PC-9 (cell line): ENCODE results near the gene ANKRD26. TPM values are rescaled to one million over a fixed set of nuclear protein-coding genes. Genes with fewer than 3 reads are reported as not detected.

Experiments
- BruUV-seq: library from RNA; stranded (reverse); fragments of 400-500 nt; replicated peaks from 2 replicates; lab custom pipeline; 2021; lab: Mats Ljungman, UMichigan
- CTCF ChIA-PET: fragments of 300-600 bp; sonication (Branson Sonifier 250); formaldehyde crosslinking; loops from one replicate; lab custom pipeline; 2022; ENCODE audit warnings: antibody characterized with exemption; lab: Charles Lee
- POLR2A ChIA-PET: fragments of 300-600 bp; sonication (Branson Sonifier 250); formaldehyde crosslinking; loops from one replicate; lab custom pipeline; 2022; ENCODE audit warnings: antibody characterized with exemption; ENCODE audit not compliant: unreplicated experiment; lab: Charles Lee
- DNase-seq, 2 experiments: peaks; one replicate each; pipeline versions ENCODE4 v3.0.0 to v3.0.0-alpha.2; 2015 to 2022; ENCODE audit warnings: mixed read lengths in 1 of 2
- H2AFZ ChIP-seq: fragments of 200-600 bp; sonication (generic); 2 replicates; pipeline ENCODE4 v1.8.1; 2017; ENCODE audit warnings: antibody characterized with exemption
- H3F3A ChIP-seq: fragments of 200-600 bp; sonication (generic); 2 replicates; pipeline ENCODE4 v1.8.1; 2017; ENCODE audit warnings: antibody characterized with exemption, mild to moderate bottlenecking, low read depth; ENCODE audit not compliant: insufficient read depth
- H3K27ac ChIP-seq: fragments of 200-600 bp; sonication (generic); 2 replicates; pipeline ENCODE4 v1.6.1; 2016; ENCODE audit warnings: mixed run types
- H3K27me3 ChIP-seq: fragments of 200-600 bp; sonication (generic); 2 replicates; pipeline ENCODE4 v1.6.1; 2016; ENCODE audit warnings: low read depth, mixed run types; ENCODE audit not compliant: insufficient read depth
- H3K36me3 ChIP-seq: fragments of 200-600 bp; sonication (generic); 2 replicates; pipeline ENCODE4 v1.6.1; 2016; ENCODE audit warnings: low read depth, mixed run types
- H3K4me1 ChIP-seq: fragments of 200-600 bp; sonication (generic); replicated peaks from 2 replicates; pipeline ENCODE4 v1.6.1; 2016; ENCODE audit warnings: mixed run types; ENCODE audit not compliant: insufficient read depth
- H3K4me2 ChIP-seq: fragments of 200-600 bp; sonication (generic); 2 replicates; pipeline ENCODE4 v1.6.1; 2017; ENCODE audit warnings: mixed run types
- H3K4me3 ChIP-seq: fragments of 200-600 bp; sonication (generic); 2 replicates; pipeline ENCODE4 v1.6.1; 2016; ENCODE audit warnings: mixed run types
- H3K79me2 ChIP-seq: fragments of 200-600 bp; sonication (generic); 2 replicates; pipeline ENCODE4 v1.6.1; 2017; ENCODE audit warnings: low read depth, mixed run types
- H3K9me2 ChIP-seq: fragments of 200-600 bp; sonication (generic); 2 replicates; pipeline ENCODE4 v1.8.1; 2017; ENCODE audit warnings: mild to moderate bottlenecking; ENCODE audit not compliant: insufficient read depth
- H3K9me3 ChIP-seq: fragments of 200-600 bp; sonication (generic); 2 replicates; pipeline ENCODE4 v1.8.1; 2016; ENCODE audit warnings: low read depth; ENCODE audit not compliant: insufficient read depth
- H4K20me1 ChIP-seq: fragments of 200-600 bp; sonication (generic); 2 replicates; pipeline ENCODE4 v1.8.1; 2017; ENCODE audit not compliant: insufficient read depth
- EZH2 ChIP-seq: fragments of 200-600 bp; sonication (generic); IDR thresholded peaks from 2 replicates; pipeline ENCODE4 v1.8.0; 2017; ENCODE audit warnings: antibody characterized with exemption, low read depth
- intact Hi-C: fragments of 100-400 bp; cut with micrococcal nuclease; formaldehyde crosslinking; loops from one replicate; pipeline ENCODE4 v1.10.0; 2022; ENCODE audit not compliant: unreplicated experiment
- total RNA-seq: library from RNA; stranded (reverse); gene quantifications from 2 replicates; pipeline ENCODE4 v1.2.3, GENCODE V29; 2021
- TF ChIP-seq, protein P1 (sequence below): fragments of 200-600 bp; sonication (generic); conservative IDR thresholded peaks from 2 replicates; pipeline ENCODE4 v1.6.1; 2017; ENCODE audit warnings: mixed run types, antibody characterized with exemption, mild to moderate bottlenecking, moderate library complexity

Gene ANKRD26
- total RNA-seq, 1 experiment from 2014 or later, result 12.9 TPM

DNA sequence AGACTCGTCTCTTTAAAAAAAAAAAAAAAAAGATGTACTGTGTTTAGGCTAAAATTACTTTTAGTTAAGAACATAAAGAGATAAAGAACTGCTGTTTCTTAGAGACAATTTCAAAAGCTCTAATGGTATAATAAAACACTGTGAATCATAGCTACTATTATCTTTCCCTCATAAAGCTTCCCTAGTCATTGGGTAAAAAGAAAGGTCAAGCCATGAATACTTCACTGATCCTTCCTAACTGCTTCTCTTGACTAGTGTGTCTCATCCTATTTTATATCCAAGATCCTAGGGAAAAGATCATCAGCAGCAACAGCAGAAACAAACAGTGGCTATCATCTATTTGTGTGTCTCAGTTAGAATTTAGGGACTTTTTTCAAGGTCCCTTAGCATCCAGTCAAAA lies 43.4 kb upstream of the ANKRD26 start:
- DNase-seq, result no peak
- H2AFZ ChIP-seq, result no peak overlapping the region
- H3K79me2 ChIP-seq, result peaks cover 9% of the 10 kb centered on the region; the same call in 1 of the 2 replicates
- H3K4me2 ChIP-seq, result no peak overlapping the region
- no peak overlapping the region for H3K27ac ChIP-seq
- intact Hi-C loops, result no loop called here
- no peaks in the 10 kb centered on the region for H3K9me2 ChIP-seq
- no peaks in the 10 kb centered on the region for H3K9me3 ChIP-seq
- no peak overlapping the region for H3K4me3 ChIP-seq
- BruUV-seq, result no TSS peak
- peaks cover 3% of the 10 kb centered on the region for H3K36me3 ChIP-seq
- ChIA-PET POLR2A (no interaction called here), CTCF (no interaction called here)
- H3K27me3 ChIP-seq, result no peaks in the 10 kb centered on the region
- no peaks in the 10 kb centered on the region for H3K4me1 ChIP-seq
- H3F3A ChIP-seq, result no peaks in the 10 kb centered on the region
- no peaks in the 10 kb centered on the region for H4K20me1 ChIP-seq
- TF ChIP-seq, protein P1, sequence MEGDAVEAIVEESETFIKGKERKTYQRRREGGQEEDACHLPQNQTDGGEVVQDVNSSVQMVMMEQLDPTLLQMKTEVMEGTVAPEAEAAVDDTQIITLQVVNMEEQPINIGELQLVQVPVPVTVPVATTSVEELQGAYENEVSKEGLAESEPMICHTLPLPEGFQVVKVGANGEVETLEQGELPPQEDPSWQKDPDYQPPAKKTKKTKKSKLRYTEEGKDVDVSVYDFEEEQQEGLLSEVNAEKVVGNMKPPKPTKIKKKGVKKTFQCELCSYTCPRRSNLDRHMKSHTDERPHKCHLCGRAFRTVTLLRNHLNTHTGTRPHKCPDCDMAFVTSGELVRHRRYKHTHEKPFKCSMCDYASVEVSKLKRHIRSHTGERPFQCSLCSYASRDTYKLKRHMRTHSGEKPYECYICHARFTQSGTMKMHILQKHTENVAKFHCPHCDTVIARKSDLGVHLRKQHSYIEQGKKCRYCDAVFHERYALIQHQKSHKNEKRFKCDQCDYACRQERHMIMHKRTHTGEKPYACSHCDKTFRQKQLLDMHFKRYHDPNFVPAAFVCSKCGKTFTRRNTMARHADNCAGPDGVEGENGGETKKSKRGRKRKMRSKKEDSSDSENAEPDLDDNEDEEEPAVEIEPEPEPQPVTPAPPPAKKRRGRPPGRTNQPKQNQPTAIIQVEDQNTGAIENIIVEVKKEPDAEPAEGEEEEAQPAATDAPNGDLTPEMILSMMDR, result no peak
- TF ChIP-seq EZH2, result no peak

DNA sequence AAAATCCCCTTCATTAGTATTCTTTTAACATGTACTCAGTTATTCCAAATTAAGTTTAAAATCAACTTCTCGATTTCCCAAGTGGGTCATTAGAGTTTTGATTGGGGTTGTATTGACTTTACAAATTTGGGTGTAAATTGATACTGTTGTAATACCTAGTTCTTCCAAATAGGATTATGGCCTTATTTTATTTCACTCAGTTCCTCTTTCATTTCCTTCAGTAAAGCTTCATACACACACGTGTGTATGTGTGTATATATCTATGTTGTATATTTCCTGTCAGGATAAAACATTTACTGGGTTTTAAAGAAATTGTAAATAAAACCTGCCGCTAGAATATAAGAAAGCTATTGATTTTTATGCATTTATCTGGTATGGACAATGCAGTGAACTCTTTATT lies 38.0 kb upstream of the ANKRD26 start:
- intact Hi-C loops, result no loop called here
- Histone ChIP-seq H3K4me2 (no peak overlapping the region), H3K79me2 (no peaks in the 10 kb centered on the region), H3K4me1 (no peaks in the 10 kb centered on the region), H3K9me2 (no peaks in the 10 kb centered on the region), H3K9me3 (no peaks in the 10 kb centered on the region), H4K20me1 (no peaks in the 10 kb centered on the region), H3K27me3 (no peaks in the 10 kb centered on the region), H3K36me3 (peaks cover 15% of the 10 kb centered on the region), H3K4me3 (no peak overlapping the region), H3F3A (no peaks in the 10 kb centered on the region), H2AFZ (no peak overlapping the region), H3K27ac (no peak overlapping the region)
- ChIA-PET CTCF (no interaction called here), POLR2A (interaction anchor here (0.8 kb wide), 1 partner anchor 19 kb away, joined by 11 read pairs; no protein-coding TSS in a partner anchor)
- no TSS peak for BruUV-seq
- no peak for DNase-seq
- TF ChIP-seq, protein P1, result no peak
- no peak for TF ChIP-seq EZH2

DNA sequence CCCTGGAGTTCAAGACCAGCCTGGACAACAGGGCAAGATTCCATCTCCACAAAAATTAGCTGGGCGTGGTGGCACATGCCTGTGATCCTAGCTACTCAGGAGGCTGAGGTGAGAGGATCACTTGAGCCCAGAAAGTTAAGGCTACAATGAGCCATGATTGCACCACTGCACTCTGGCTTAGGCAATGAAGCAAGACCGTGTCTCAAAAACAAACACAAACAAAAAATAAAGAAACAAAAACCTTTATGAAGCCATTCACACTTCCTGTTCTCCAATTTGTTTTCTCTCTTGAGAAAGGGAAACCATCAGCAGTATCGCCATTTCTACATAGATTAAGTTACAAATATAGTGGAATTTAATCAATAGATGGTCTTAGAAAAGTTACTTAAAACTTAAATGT lies 34.1 kb upstream of the ANKRD26 start:
- Histone ChIP-seq H3K9me3 (no peaks in the 10 kb centered on the region), H3K4me3 (no peak overlapping the region), H4K20me1 (no peaks in the 10 kb centered on the region), H3K27me3 (no peaks in the 10 kb centered on the region), H3K4me2 (no peak overlapping the region), H3K27ac (no peak overlapping the region), H3K79me2 (no peaks in the 10 kb centered on the region), H3K36me3 (peaks cover 17% of the 10 kb centered on the region), H3F3A (no peaks in the 10 kb centered on the region), H3K9me2 (no peaks in the 10 kb centered on the region), H3K4me1 (no peaks in the 10 kb centered on the region), H2AFZ (no peak overlapping the region)
- intact Hi-C loops, result no loop called here
- BruUV-seq, result no TSS peak
- DNase-seq, result no peak
- ChIA-PET POLR2A (no interaction called here), CTCF (no interaction called here)
- TF ChIP-seq, protein P1, result no peak
- no peak for TF ChIP-seq EZH2
